ENCODE results near the gene LINGO4.
"Not testable (repeated sequence)": the region's sequence is repeated elsewhere in the genome, so short reads cannot be mapped to it uniquely, and the experiment has no call there.

The LINGO4 gene

GRCh38 chr1:151799179-151800022 lies 5.8 kb downstream of the LINGO4 start:
- peak; percentile 8 for DNase-seq (ENCODE audit: low read depth)
- H3K9ac ChIP-seq (ENCODE audit: low read length), result no peak overlapping the region
- no peak overlapping the region for H3K4me3 ChIP-seq (ENCODE audit: low read length)
- no peaks in the 10 kb centered on the region for H3K4me1 ChIP-seq (ENCODE audit: control insufficient read depth, insufficient read depth, low read length)
- peaks cover 83% of the 10 kb centered on the region for H3K27me3 ChIP-seq (replicated peaks; ENCODE audit: control insufficient read depth, insufficient read depth, low read length)
- no peaks in the 10 kb centered on the region for H3K36me3 ChIP-seq (ENCODE audit: control insufficient read depth, insufficient read depth, low read length, severe bottlenecking)
- peaks cover 3% of the 10 kb centered on the region for H3K9me3 ChIP-seq (ENCODE audit: control insufficient read depth, low read length)

- Histone ChIP-seq H3K27me3 (replicated peaks; ENCODE audit: control insufficient read depth, insufficient read depth, low read length) (peaks cover 74% of the 10 kb centered on the region), H3K36me3 (ENCODE audit: control insufficient read depth, insufficient read depth, low read length, severe bottlenecking) (no peaks in the 10 kb centered on the region), H3K9me3 (ENCODE audit: control insufficient read depth, low read length) (peaks cover 3% of the 10 kb centered on the region), H3K4me1 (ENCODE audit: control insufficient read depth, insufficient read depth, low read length) (no peaks in the 10 kb centered on the region), H3K9ac (ENCODE audit: low read length) (no peak overlapping the region), H3K4me3 (ENCODE audit: low read length) (no peak overlapping the region)
- no peak for DNase-seq (ENCODE audit: low read depth)
Measured at GRCh38 chr1:151798571-151798970, 6.6 kb downstream of the LINGO4 start.

GRCh38 chr1:151790940-151791651 lies 14.1 kb downstream of the LINGO4 start:
- peak overlapping the region; percentile 91 for H3K4me3 ChIP-seq (ENCODE audit: low read length)
- DNase-seq (ENCODE audit: low read depth), result peak; percentile 35
- peak overlapping the region; percentile 79 for H3K9ac ChIP-seq (ENCODE audit: low read length)
- peaks cover 2% of the 10 kb centered on the region for H3K27me3 ChIP-seq (replicated peaks; ENCODE audit: control insufficient read depth, insufficient read depth, low read length)
- H3K9me3 ChIP-seq (ENCODE audit: control insufficient read depth, low read length), result no peaks in the 10 kb centered on the region
- H3K4me1 ChIP-seq (ENCODE audit: control insufficient read depth, insufficient read depth, low read length), result peaks cover 4% of the 10 kb centered on the region
- no peaks in the 10 kb centered on the region for H3K36me3 ChIP-seq (ENCODE audit: control insufficient read depth, insufficient read depth, low read length, severe bottlenecking)

- no peaks in the 10 kb centered on the region for H3K36me3 ChIP-seq (ENCODE audit: control insufficient read depth, insufficient read depth, low read length, severe bottlenecking)
- H3K4me1 ChIP-seq (ENCODE audit: control insufficient read depth, insufficient read depth, low read length), result peaks cover 4% of the 10 kb centered on the region
- H3K4me3 ChIP-seq (ENCODE audit: low read length), result peak within 1 kb of the TSS; percentile 91
- peak within 1 kb of the TSS; percentile 79 for H3K9ac ChIP-seq (ENCODE audit: low read length)
- no peaks in the 10 kb centered on the region for H3K9me3 ChIP-seq (ENCODE audit: control insufficient read depth, low read length)
- peak; percentile 98 for DNase-seq (ENCODE audit: low read depth)
- H3K27me3 ChIP-seq (replicated peaks; ENCODE audit: control insufficient read depth, insufficient read depth, low read length), result no peaks in the 10 kb centered on the region
Measured at GRCh38 chr1:151790071-151790939, 14.9 kb downstream of the LINGO4 start, which contains the start of gene TDRKH. Gene TDRKH (minus strand): TSS chr1:151790500. CDS start chr1:151783022, 7,478 bp downstream.

DNA sequence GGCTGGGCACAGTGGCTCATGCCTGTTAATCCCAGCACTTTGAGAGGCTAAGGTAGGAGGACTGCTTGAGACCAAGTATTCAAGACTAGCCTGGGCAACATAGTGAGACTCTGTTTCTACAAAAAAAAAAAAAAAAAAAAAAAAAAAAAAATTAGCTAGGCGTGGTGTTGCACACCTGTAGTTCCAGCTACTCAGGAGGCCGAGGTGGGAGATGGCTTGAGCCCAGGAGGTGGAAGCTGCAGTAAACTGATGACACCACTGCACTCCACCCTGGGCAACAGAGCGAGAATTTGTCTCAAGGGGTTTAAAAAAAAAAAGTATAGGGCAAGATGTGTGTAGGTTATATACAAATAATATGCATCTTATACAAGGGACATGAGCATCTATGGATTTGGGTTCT lies 17.5 kb downstream of the LINGO4 start:
- Histone ChIP-seq H3K4me3 (ENCODE audit: low read length) (no peak overlapping the region), H3K27me3 (replicated peaks; ENCODE audit: control insufficient read depth, insufficient read depth, low read length) (peaks cover 8% of the 10 kb centered on the region), H3K36me3 (ENCODE audit: control insufficient read depth, insufficient read depth, low read length, severe bottlenecking) (no peaks in the 10 kb centered on the region), H3K4me1 (ENCODE audit: control insufficient read depth, insufficient read depth, low read length) (peaks cover 4% of the 10 kb centered on the region), H3K9me3 (ENCODE audit: control insufficient read depth, low read length) (no peaks in the 10 kb centered on the region), H3K9ac (ENCODE audit: low read length) (no peak overlapping the region)
- no peak for DNase-seq (ENCODE audit: low read depth)

DNA sequence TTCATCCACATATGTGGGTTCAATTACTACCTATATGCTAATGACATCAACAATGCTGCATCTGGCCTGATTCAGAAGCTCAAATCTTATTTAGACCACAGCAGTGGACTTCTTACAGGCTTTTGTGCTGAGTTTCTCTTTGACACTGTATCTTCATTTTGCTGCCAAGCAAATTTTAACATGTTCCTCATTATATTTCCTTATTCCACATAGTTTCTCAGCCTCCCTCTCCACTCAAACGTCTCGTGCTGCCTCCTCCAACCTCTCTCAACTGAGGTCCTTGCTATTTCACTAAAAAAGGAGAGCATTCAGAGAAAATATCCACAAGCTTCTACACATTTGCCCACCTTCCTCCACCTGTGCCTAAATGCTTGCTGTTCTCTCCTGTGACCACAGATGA lies 21.4 kb downstream of the LINGO4 start:
- no peak overlapping the region for H3K9ac ChIP-seq (ENCODE audit: low read length)
- DNase-seq (ENCODE audit: low read depth), result no peak
- peaks cover 3% of the 10 kb centered on the region for H3K36me3 ChIP-seq (ENCODE audit: control insufficient read depth, insufficient read depth, low read length, severe bottlenecking)
- peaks cover 8% of the 10 kb centered on the region for H3K27me3 ChIP-seq (replicated peaks; ENCODE audit: control insufficient read depth, insufficient read depth, low read length)
- H3K4me1 ChIP-seq (ENCODE audit: control insufficient read depth, insufficient read depth, low read length), result no peaks in the 10 kb centered on the region
- H3K4me3 ChIP-seq (ENCODE audit: low read length), result no peak overlapping the region
- H3K9me3 ChIP-seq (ENCODE audit: control insufficient read depth, low read length), result no peaks in the 10 kb centered on the region

- H3K9me3 ChIP-seq (ENCODE audit: control insufficient read depth, low read length), result no peaks in the 10 kb centered on the region
- no peaks in the 10 kb centered on the region for H3K4me1 ChIP-seq (ENCODE audit: control insufficient read depth, insufficient read depth, low read length)
- no peak for DNase-seq (ENCODE audit: low read depth)
- H3K36me3 ChIP-seq (ENCODE audit: control insufficient read depth, insufficient read depth, low read length, severe bottlenecking), result peaks cover 3% of the 10 kb centered on the region
- H3K4me3 ChIP-seq (ENCODE audit: low read length), result no peak overlapping the region
- H3K27me3 ChIP-seq (replicated peaks; ENCODE audit: control insufficient read depth, insufficient read depth, low read length), result peaks cover 8% of the 10 kb centered on the region
- H3K9ac ChIP-seq (ENCODE audit: low read length), result no peak overlapping the region
Measured at GRCh38 chr1:151782741-151783140, 22.5 kb downstream of the LINGO4 start.

- not testable (repeated sequence) for H3K36me3 ChIP-seq (ENCODE audit: control insufficient read depth, insufficient read depth, low read length, severe bottlenecking); H3K9ac ChIP-seq (ENCODE audit: low read length); H3K4me3 ChIP-seq (ENCODE audit: low read length); H3K27me3 ChIP-seq (replicated peaks; ENCODE audit: control insufficient read depth, insufficient read depth, low read length); H3K9me3 ChIP-seq (ENCODE audit: control insufficient read depth, low read length); DNase-seq (ENCODE audit: low read depth); H3K4me1 ChIP-seq (ENCODE audit: control insufficient read depth, insufficient read depth, low read length)
Measured at GRCh38 chr1:151782026-151782425, 23.2 kb downstream of the LINGO4 start.

DNA sequence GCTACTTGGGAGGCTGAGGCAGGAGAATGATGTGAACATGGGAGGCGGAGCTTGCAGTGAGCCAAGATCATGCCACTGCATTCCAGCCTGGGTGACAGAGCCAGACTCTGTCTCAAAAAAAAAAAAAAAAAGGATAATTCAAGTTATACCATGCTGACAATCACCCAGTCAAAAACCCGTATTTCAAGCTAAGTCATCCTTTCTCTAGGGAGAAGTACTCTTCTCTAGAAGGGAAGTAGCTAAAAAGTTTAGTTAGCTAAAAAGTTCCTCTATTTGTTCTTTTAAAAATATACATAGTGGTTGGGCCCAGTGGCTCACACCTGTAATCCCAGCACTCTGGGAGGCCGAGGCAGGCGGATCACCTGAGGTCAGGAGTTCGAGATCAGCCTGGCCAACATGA lies 24.5 kb downstream of the LINGO4 start:
- H3K36me3 ChIP-seq (ENCODE audit: control insufficient read depth, insufficient read depth, low read length, severe bottlenecking); H3K4me1 ChIP-seq (ENCODE audit: control insufficient read depth, insufficient read depth, low read length); H3K27me3 ChIP-seq (replicated peaks; ENCODE audit: control insufficient read depth, insufficient read depth, low read length); H3K9ac ChIP-seq (ENCODE audit: low read length); DNase-seq (ENCODE audit: low read depth); H3K9me3 ChIP-seq (ENCODE audit: control insufficient read depth, low read length); H3K4me3 ChIP-seq (ENCODE audit: low read length): not testable (repeated sequence)

- peaks cover 10% of the 10 kb centered on the region for H3K36me3 ChIP-seq (ENCODE audit: control insufficient read depth, insufficient read depth, low read length, severe bottlenecking)
- H3K4me1 ChIP-seq (ENCODE audit: control insufficient read depth, insufficient read depth, low read length), result no peaks in the 10 kb centered on the region
- H3K27me3 ChIP-seq (replicated peaks; ENCODE audit: control insufficient read depth, insufficient read depth, low read length), result peaks cover 8% of the 10 kb centered on the region
- no peak overlapping the region for H3K4me3 ChIP-seq (ENCODE audit: low read length)
- H3K9me3 ChIP-seq (ENCODE audit: control insufficient read depth, low read length), result no peaks in the 10 kb centered on the region
- no peak overlapping the region for H3K9ac ChIP-seq (ENCODE audit: low read length)
- no peak for DNase-seq (ENCODE audit: low read depth)
Measured at GRCh38 chr1:151779852-151780251, 25.4 kb downstream of the LINGO4 start.

GRCh38 chr1:151777317-151777716 lies 27.9 kb downstream of the LINGO4 start:
- Histone ChIP-seq H3K4me1 (ENCODE audit: control insufficient read depth, insufficient read depth, low read length) (no peaks in the 10 kb centered on the region), H3K9me3 (ENCODE audit: control insufficient read depth, low read length) (no peaks in the 10 kb centered on the region), H3K4me3 (ENCODE audit: low read length) (no peak overlapping the region), H3K27me3 (replicated peaks; ENCODE audit: control insufficient read depth, insufficient read depth, low read length) (no peaks in the 10 kb centered on the region), H3K9ac (ENCODE audit: low read length) (no peak overlapping the region), H3K36me3 (ENCODE audit: control insufficient read depth, insufficient read depth, low read length, severe bottlenecking) (peaks cover 14% of the 10 kb centered on the region)
- no peak for DNase-seq (ENCODE audit: low read depth)
